Adipocyte (in vitro differentiated cells): ENCODE results near the gene DOK4.
"Not testable (repeated sequence)": the region's sequence is repeated elsewhere in the genome, so short reads cannot be mapped to it uniquely, and the experiment has no call there.

Source experiments
- DNase-seq: peaks from one replicate; pipeline ENCODE4 v3.0.0-alpha.2; 2015; ENCODE audit warnings: low read depth
- H3K27me3 ChIP-seq: replicated peaks from 2 replicates; pipeline ENCODE4 v1.7.0; 2013; ENCODE audit warnings: mild to moderate bottlenecking, low read length, moderate library complexity; ENCODE audit not compliant: control insufficient read depth, insufficient read depth
- H3K36me3 ChIP-seq: 2 replicates; pipeline ENCODE4 v1.7.0; 2013; ENCODE audit warnings: low read length, mild to moderate bottlenecking, moderate library complexity; ENCODE audit not compliant: control insufficient read depth, insufficient read depth, severe bottlenecking
- H3K4me1 ChIP-seq: 2 replicates; pipeline ENCODE4 v1.7.0; 2013; ENCODE audit warnings: mild to moderate bottlenecking, low read length, moderate library complexity; ENCODE audit not compliant: control insufficient read depth, insufficient read depth
- H3K4me3 ChIP-seq: 2 replicates; pipeline ENCODE4 v1.7.0; 2013; ENCODE audit warnings: mild to moderate bottlenecking, low read length, moderate library complexity
- H3K9ac ChIP-seq: 2 replicates; pipeline ENCODE4 v1.7.0; 2013; ENCODE audit warnings: mild to moderate bottlenecking, low read length, moderate library complexity
- H3K9me3 ChIP-seq: 2 replicates; pipeline ENCODE4 v1.7.0; 2013; ENCODE audit warnings: mild to moderate bottlenecking, low read length, moderate library complexity; ENCODE audit not compliant: control insufficient read depth

The DOK4 gene

GRCh38 chr16:57447186-57447962, 38.9 kb downstream of the DOK4 start, which contains the start of the genes CIAPIN1 and COQ9:
Gene CIAPIN1, minus strand, starts transcription at chr16:57447385. Its CDS starts 6,457 bp downstream, at chr16:57440928.
Gene COQ9, plus strand, starts transcription at chr16:57447479. Its CDS starts 27 bp downstream, at chr16:57447506.
- H3K4me3 ChIP-seq: peak within 1 kb of the TSS; percentile 85
- DNase-seq: peak; percentile 98
- no peaks in the 10 kb centered on the region for H3K9me3 ChIP-seq
- H3K4me1 ChIP-seq: peaks cover 34% of the 10 kb centered on the region
- peaks cover 12% of the 10 kb centered on the region for H3K36me3 ChIP-seq
- H3K27me3 ChIP-seq: no peaks in the 10 kb centered on the region
- H3K9ac ChIP-seq: peak within 1 kb of the TSS; percentile 98

GRCh38 chr16:57446531-57447185, 39.6 kb downstream of the DOK4 start:
- DNase-seq: peak; percentile 69
- H3K9ac ChIP-seq: peak overlapping the region; percentile 98
- peak overlapping the region; percentile 85 for H3K4me3 ChIP-seq

GRCh38 chr16:57445510-57445909, 40.8 kb downstream of the DOK4 start:
- no peaks in the 10 kb centered on the region for H3K27me3 ChIP-seq
- no peak overlapping the region for H3K4me3 ChIP-seq
- H3K36me3 ChIP-seq: peaks cover 7% of the 10 kb centered on the region
- H3K4me1 ChIP-seq: peaks cover 22% of the 10 kb centered on the region
- H3K9me3 ChIP-seq: no peaks in the 10 kb centered on the region
- no peak overlapping the region for H3K9ac ChIP-seq
- no peak for DNase-seq

More at GRCh38 chr16:57446531-57447185, 39.6 kb downstream of the DOK4 start:
- Histone ChIP-seq H3K4me1 (peaks cover 27% of the 10 kb centered on the region), H3K9me3 (no peaks in the 10 kb centered on the region), H3K27me3 (no peaks in the 10 kb centered on the region), H3K36me3 (peaks cover 7% of the 10 kb centered on the region)

- DNase-seq: no peak
- Histone ChIP-seq H3K4me1 (peaks cover 22% of the 10 kb centered on the region), H3K4me3 (no peak overlapping the region), H3K36me3 (peaks cover 15% of the 10 kb centered on the region), H3K9me3 (no peaks in the 10 kb centered on the region), H3K27me3 (no peaks in the 10 kb centered on the region), H3K9ac (peak overlapping the region; percentile 29)
Measured at GRCh38 chr16:57444711-57445110, 41.6 kb downstream of the DOK4 start.

- H3K4me1 ChIP-seq, H3K4me3 ChIP-seq, DNase-seq, H3K27me3 ChIP-seq, H3K9me3 ChIP-seq, H3K9ac ChIP-seq: not testable (repeated sequence)
- H3K36me3 ChIP-seq: peaks cover 53% of the 10 kb centered on the region
Measured at GRCh38 chr16:57440551-57440950, 45.7 kb downstream of the DOK4 start.

GRCh38 chr16:57439947-57440346, 46.3 kb downstream of the DOK4 start:
- not testable (repeated sequence) for H3K9me3 ChIP-seq, DNase-seq, H3K4me3 ChIP-seq, H3K4me1 ChIP-seq, H3K27me3 ChIP-seq, H3K9ac ChIP-seq
- peaks cover 59% of the 10 kb centered on the region for H3K36me3 ChIP-seq

GRCh38 chr16:57435838-57436237, 50.5 kb downstream of the DOK4 start:
- Histone ChIP-seq H3K27me3 (no peaks in the 10 kb centered on the region), H3K4me3 (no peak overlapping the region), H3K36me3 (peaks cover 97% of the 10 kb centered on the region), H3K9me3 (no peaks in the 10 kb centered on the region), H3K9ac (no peak overlapping the region), H3K4me1 (no peaks in the 10 kb centered on the region)
- DNase-seq: no peak

GRCh38 chr16:57434003-57434402, 52.3 kb downstream of the DOK4 start:
- Histone ChIP-seq H3K27me3 (no peaks in the 10 kb centered on the region), H3K9me3 (no peaks in the 10 kb centered on the region), H3K4me3 (no peak overlapping the region), H3K9ac (no peak overlapping the region), H3K36me3 (peaks cover 93% of the 10 kb centered on the region), H3K4me1 (no peaks in the 10 kb centered on the region)
- no peak for DNase-seq

GRCh38 chr16:57432989-57433388, 53.3 kb downstream of the DOK4 start:
- Histone ChIP-seq H3K4me1 (no peaks in the 10 kb centered on the region), H3K36me3 (peaks cover 93% of the 10 kb centered on the region), H3K9ac (no peak overlapping the region), H3K27me3 (no peaks in the 10 kb centered on the region), H3K9me3 (no peaks in the 10 kb centered on the region), H3K4me3 (no peak overlapping the region)
- DNase-seq: no peak

GRCh38 chr16:57432505-57432904, 53.8 kb downstream of the DOK4 start:
- no peak overlapping the region for H3K4me3 ChIP-seq
- no peaks in the 10 kb centered on the region for H3K9me3 ChIP-seq
- no peaks in the 10 kb centered on the region for H3K4me1 ChIP-seq
- no peak overlapping the region for H3K9ac ChIP-seq
- no peak for DNase-seq
- H3K27me3 ChIP-seq: no peaks in the 10 kb centered on the region
- H3K36me3 ChIP-seq: peaks cover 92% of the 10 kb centered on the region

GRCh38 chr16:57430955-57431354, 55.3 kb downstream of the DOK4 start:
- Histone ChIP-seq H3K9ac (no peak overlapping the region), H3K9me3 (no peaks in the 10 kb centered on the region), H3K27me3 (no peaks in the 10 kb centered on the region), H3K4me3 (no peak overlapping the region), H3K4me1 (no peaks in the 10 kb centered on the region), H3K36me3 (peaks cover 85% of the 10 kb centered on the region)
- no peak for DNase-seq
